H9 (cell line): ENCODE data around the gene LAMA3. TPM values are rescaled to one million over a fixed set of nuclear protein-coding genes. Genes with fewer than 3 reads are reported as not detected.

Source experiments
- DNase-seq: peaks from one replicate; pipeline ENCODE4 v3.0.0-alpha.2; 2017
- H2AFZ ChIP-seq: one replicate; pipeline ENCODE4 v1.6.1; 2013; ENCODE audit warnings: mild to moderate bottlenecking, low read length, control low read depth, moderate library complexity
- H2AK5ac ChIP-seq: 2 replicates; pipeline ENCODE4 v1.6.1; 2013; ENCODE audit warnings: low read length, control low read depth, mixed read lengths; ENCODE audit not compliant: insufficient read length
- H2BK120ac ChIP-seq: one replicate; pipeline ENCODE4 v1.6.1; 2013; ENCODE audit warnings: low read depth, mild to moderate bottlenecking, low read length, control low read depth, inconsistent platforms; ENCODE audit not compliant: poor library complexity, severe bottlenecking
- H2BK12ac ChIP-seq: 2 replicates; pipeline ENCODE4 v1.6.1; 2013; ENCODE audit warnings: low read length, control low read depth, mixed read lengths, low read depth; ENCODE audit not compliant: insufficient read length
- H2BK15ac ChIP-seq: 2 replicates; pipeline ENCODE4 v1.6.1; 2013; ENCODE audit warnings: low read depth, low read length, control low read depth
- H2BK20ac ChIP-seq: one replicate; pipeline ENCODE4 v1.6.1; 2013; ENCODE audit warnings: low read depth, mild to moderate bottlenecking, low read length, control low read depth, inconsistent platforms; ENCODE audit not compliant: poor library complexity, severe bottlenecking
- H2BK5ac ChIP-seq: 2 replicates; pipeline ENCODE4 v1.6.1; 2013; ENCODE audit warnings: low read length, control low read depth, mixed read lengths; ENCODE audit not compliant: insufficient read length
- H3K14ac ChIP-seq: 2 replicates; pipeline ENCODE4 v1.6.1; 2013; ENCODE audit warnings: low read length, control low read depth; ENCODE audit not compliant: insufficient read depth
- H3K18ac ChIP-seq: 2 replicates; pipeline ENCODE4 v1.6.1; 2013; ENCODE audit warnings: low read depth, mild to moderate bottlenecking, mixed read lengths, low read length, control low read depth; ENCODE audit not compliant: insufficient read length
- H3K23ac ChIP-seq: 2 replicates; pipeline ENCODE4 v1.6.1; 2013; ENCODE audit warnings: low read length, control low read depth, mixed read lengths, low read depth; ENCODE audit not compliant: insufficient read length
- H3K23me2 ChIP-seq: 2 replicates; pipeline ENCODE4 v1.6.1; 2013; ENCODE audit warnings: low read depth, mild to moderate bottlenecking, mixed read lengths, low read length, control low read depth; ENCODE audit not compliant: insufficient read length, poor library complexity, severe bottlenecking
- H3K27ac ChIP-seq: 2 replicates; pipeline ENCODE4 v1.5.1; 2013; ENCODE audit warnings: low read length, control low read depth, mixed read lengths, low read depth; ENCODE audit not compliant: insufficient read length
- H3K27me3 ChIP-seq: 2 replicates; pipeline ENCODE4 v1.6.1; 2013; ENCODE audit warnings: low read length, control low read depth, inconsistent platforms; ENCODE audit not compliant: insufficient read depth
- H3K4ac ChIP-seq: 2 replicates; pipeline ENCODE4 v1.6.1; 2013; ENCODE audit warnings: low read depth, mild to moderate bottlenecking, control low read depth, inconsistent platforms, low read length, moderate library complexity
- H3K4me1 ChIP-seq: 2 replicates; pipeline ENCODE4 v1.6.1; 2013; ENCODE audit warnings: low read length, control low read depth, inconsistent platforms; ENCODE audit not compliant: insufficient read depth
- H3K4me2 ChIP-seq: 2 replicates; pipeline ENCODE4 v1.6.1; 2013; ENCODE audit warnings: low read length, control low read depth, mixed read lengths; ENCODE audit not compliant: insufficient read length, insufficient read depth
- H3K56ac ChIP-seq: 2 replicates; pipeline ENCODE4 v1.6.1; 2013; ENCODE audit warnings: low read depth, mild to moderate bottlenecking, mixed read lengths, low read length, control low read depth; ENCODE audit not compliant: insufficient read length
- H3K79me1 ChIP-seq: 2 replicates; pipeline ENCODE4 v1.6.1; 2013; ENCODE audit warnings: low read depth, mild to moderate bottlenecking, moderate library complexity, low read length, control low read depth, inconsistent platforms; ENCODE audit not compliant: insufficient read depth, poor library complexity, severe bottlenecking
- H3K79me2 ChIP-seq: 2 replicates; pipeline ENCODE4 v1.6.1; 2013; ENCODE audit warnings: low read length, control low read depth, inconsistent platforms; ENCODE audit not compliant: insufficient read depth
- H3K9ac ChIP-seq: 2 replicates; pipeline ENCODE4 v1.6.1; 2013; ENCODE audit warnings: low read length, control low read depth, mixed read lengths; ENCODE audit not compliant: insufficient read length; ENCODE audit errors: extremely low read depth
- H3K9me3 ChIP-seq: one replicate; pipeline ENCODE4 v1.6.1; 2013; ENCODE audit warnings: low read depth, low read length, inconsistent platforms; ENCODE audit not compliant: control insufficient read depth
- H3T11ph ChIP-seq: one replicate; pipeline ENCODE4 v1.6.1; 2013; ENCODE audit warnings: mild to moderate bottlenecking, low read length, control low read depth, inconsistent platforms
- H4K20me1 ChIP-seq: one replicate; pipeline ENCODE4 v1.6.1; 2013; ENCODE audit not compliant: control insufficient read depth, insufficient read length, insufficient read depth
- H4K5ac ChIP-seq: 2 replicates; pipeline ENCODE4 v1.6.1; 2013; ENCODE audit warnings: low read depth, mild to moderate bottlenecking, mixed read lengths, low read length, control low read depth; ENCODE audit not compliant: insufficient read length
- H4K8ac ChIP-seq: replicated peaks from 2 replicates; pipeline ENCODE4 v1.6.1; 2013; ENCODE audit warnings: low read length, control low read depth, mixed read lengths, low read depth; ENCODE audit not compliant: insufficient read length
- H4K91ac ChIP-seq: 2 replicates; pipeline ENCODE4 v1.6.1; 2013; ENCODE audit warnings: low read depth, mild to moderate bottlenecking, moderate library complexity, mixed read lengths, low read length, control low read depth; ENCODE audit not compliant: insufficient read length
- H3K27ac Mint-ChIP-seq, 3 experiments: 2 replicates in 2 of 3; 3 replicates in 1 of 3; pipeline ENCODE4 v1.8.0; 2020 to 2021; ENCODE audit warnings: mixed read lengths in 3 of 3, mild to moderate bottlenecking in 1 of 3, moderate library complexity in 1 of 3
- H3K27me3 Mint-ChIP-seq: 2 replicates; pipeline ENCODE4 v1.8.0; 2021; ENCODE audit warnings: low read depth, mild to moderate bottlenecking, moderate library complexity, mixed read lengths
- H3K36me3 Mint-ChIP-seq, 3 experiments: 2 replicates in 2 of 3; 3 replicates in 1 of 3; pipeline ENCODE4 v1.8.0; 2020 to 2021; ENCODE audit warnings: low read depth in 3 of 3, mixed read lengths in 3 of 3; ENCODE audit not compliant: insufficient read depth in 1 of 3
- H3K4me1 Mint-ChIP-seq, 2 experiments: 2 replicates each; pipeline ENCODE4 v1.8.0; 2020; ENCODE audit warnings: mixed read lengths in 2 of 2
- H3K4me3 Mint-ChIP-seq, 2 experiments: 2 replicates in 1 of 2; 3 replicates in 1 of 2; pipeline ENCODE4 v1.8.0; 2020 to 2021; ENCODE audit warnings: mild to moderate bottlenecking in 2 of 2, mixed read lengths in 2 of 2, moderate library complexity in 1 of 2
- H3K9me3 Mint-ChIP-seq, 2 experiments: 2 replicates in 1 of 2; 3 replicates in 1 of 2; pipeline ENCODE4 v1.8.0; 2020; ENCODE audit warnings: mild to moderate bottlenecking in 2 of 2, mixed read lengths in 2 of 2, moderate library complexity in 1 of 2
- WGBS: extraction: QIAGEN DNeasy Blood & Tissue Kit; methylation state at CpG from one replicate; pipeline ENCODE4 v1.1.7; 2013; ENCODE audit warnings: missing lambda C conversion rate, low lambda C conversion rate, mixed read lengths; ENCODE audit not compliant: insufficient read length; ENCODE audit errors: extremely low coverage; 5-methylcytosine and 5-hydroxymethylcytosine counted together
- total RNA-seq: library from RNA; stranded (reverse); gene quantifications from 2 replicates; pipeline ENCODE4 v1.2.1, GENCODE V29; 2021
- TF ChIP-seq, protein P1 (sequence below): fragments of 200-600 bp; sonication (generic); conservative IDR thresholded peaks from 3 replicates; pipeline ENCODE4 v1.8.0; 2021; ENCODE audit warnings: antibody characterized with exemption, mild to moderate bottlenecking

Gene LAMA3
- total RNA-seq, 1 experiment from 2014 or later = 0.33 TPM

DNA sequence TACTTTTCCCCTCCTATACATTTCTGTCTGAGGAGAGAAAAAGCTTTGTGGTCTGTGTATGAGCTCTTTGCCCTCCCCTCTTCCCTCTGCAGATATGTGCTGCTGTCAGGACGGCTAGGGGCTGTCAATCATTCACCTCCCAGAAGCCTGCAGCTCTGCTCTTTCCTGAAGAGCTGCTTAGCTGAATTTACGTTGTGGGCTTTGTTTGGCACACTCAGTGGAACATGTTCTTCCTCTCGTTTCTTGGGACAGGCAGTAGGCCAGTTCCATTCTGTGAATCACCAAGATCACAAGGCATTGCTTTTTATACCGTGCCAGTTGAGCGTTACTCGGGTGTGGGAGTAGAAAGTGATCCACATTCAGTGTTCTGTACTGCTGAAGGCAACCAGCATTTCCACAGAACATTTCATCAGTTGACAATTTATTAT is 136.7 kb downstream of the LAMA3 start:
- no peak overlapping the region for H2AK5ac ChIP-seq
- Mint-ChIP-seq H3K4me3 (no peak overlapping the region), H3K36me3 (no peaks in the 10 kb centered on the region), H3K27ac (no peak overlapping the region), H3K4me1 (peaks cover 21 to 25% of the 10 kb centered on the region in 2 experiments), H3K27me3 (no peaks in the 10 kb centered on the region), H3K9me3 (no peaks in the 10 kb centered on the region)
- H3K4me1 ChIP-seq = no peaks in the 10 kb centered on the region; the same call in 1 of the 2 replicates
- no peaks in the 10 kb centered on the region for H4K20me1 ChIP-seq
- no peaks in the 10 kb centered on the region for H3K79me1 ChIP-seq
- no peak overlapping the region for H2BK12ac ChIP-seq
- no peak overlapping the region for H4K91ac ChIP-seq
- H4K5ac ChIP-seq = no peak overlapping the region
- TF ChIP-seq, protein P1, sequence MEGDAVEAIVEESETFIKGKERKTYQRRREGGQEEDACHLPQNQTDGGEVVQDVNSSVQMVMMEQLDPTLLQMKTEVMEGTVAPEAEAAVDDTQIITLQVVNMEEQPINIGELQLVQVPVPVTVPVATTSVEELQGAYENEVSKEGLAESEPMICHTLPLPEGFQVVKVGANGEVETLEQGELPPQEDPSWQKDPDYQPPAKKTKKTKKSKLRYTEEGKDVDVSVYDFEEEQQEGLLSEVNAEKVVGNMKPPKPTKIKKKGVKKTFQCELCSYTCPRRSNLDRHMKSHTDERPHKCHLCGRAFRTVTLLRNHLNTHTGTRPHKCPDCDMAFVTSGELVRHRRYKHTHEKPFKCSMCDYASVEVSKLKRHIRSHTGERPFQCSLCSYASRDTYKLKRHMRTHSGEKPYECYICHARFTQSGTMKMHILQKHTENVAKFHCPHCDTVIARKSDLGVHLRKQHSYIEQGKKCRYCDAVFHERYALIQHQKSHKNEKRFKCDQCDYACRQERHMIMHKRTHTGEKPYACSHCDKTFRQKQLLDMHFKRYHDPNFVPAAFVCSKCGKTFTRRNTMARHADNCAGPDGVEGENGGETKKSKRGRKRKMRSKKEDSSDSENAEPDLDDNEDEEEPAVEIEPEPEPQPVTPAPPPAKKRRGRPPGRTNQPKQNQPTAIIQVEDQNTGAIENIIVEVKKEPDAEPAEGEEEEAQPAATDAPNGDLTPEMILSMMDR = no peak
- H3K23ac ChIP-seq = no peak overlapping the region
- no peak overlapping the region for H3T11ph ChIP-seq
- no peak overlapping the region for H3K27ac ChIP-seq
- no peak overlapping the region for H2BK120ac ChIP-seq
- no CpG with 5 or more reads among the region's 6 CpGs for WGBS
- H2AFZ ChIP-seq = no peak overlapping the region
- no peak overlapping the region for H2BK15ac ChIP-seq
- H3K79me2 ChIP-seq = no peaks in the 10 kb centered on the region
- no peak overlapping the region for H3K56ac ChIP-seq
- H3K9ac ChIP-seq = no peak overlapping the region
- no peak for DNase-seq
- H2BK5ac ChIP-seq = no peak overlapping the region
- no peak overlapping the region for H4K8ac ChIP-seq
- no peak overlapping the region for H2BK20ac ChIP-seq
- H3K27me3 ChIP-seq = no peaks in the 10 kb centered on the region
- H3K18ac ChIP-seq = no peak overlapping the region
- H3K4ac ChIP-seq = no peak overlapping the region
- H3K14ac ChIP-seq = no peak overlapping the region
- no peaks in the 10 kb centered on the region for H3K23me2 ChIP-seq
- no peak overlapping the region for H3K4me2 ChIP-seq
- no peaks in the 10 kb centered on the region for H3K9me3 ChIP-seq
